Astrocyte (in vitro differentiated cells and primary cell): ENCODE data around the gene BRINP2.

ENCODE experiments used
- CTCF ChIP-seq: IDR thresholded peaks from 2 replicates; pipeline ENCODE4 v1.5.1; 2011; ENCODE audit warnings: low read depth, mild to moderate bottlenecking, inconsistent platforms, low read length, moderate library complexity; ENCODE audit not compliant: insufficient read depth
- EZH2 ChIP-seq: IDR thresholded peaks from 2 replicates; pipeline ENCODE4 v1.6.1; 2012; ENCODE audit warnings: mild to moderate bottlenecking, low read length, inconsistent platforms; ENCODE audit not compliant: insufficient read depth

- TF ChIP-seq CTCF (no peak), EZH2 (no peak)
These were observed 104.0 kb downstream of the BRINP2 start for GRCh38 chr1:177274687-177275211.
